ENCODE results near the gene RWDD2A.

The RWDD2A gene

GRCh38 chr6:83151114-83151513 lies 42.0 kb upstream of the RWDD2A start:
- Histone ChIP-seq H3K9me3 (ENCODE audit: control insufficient read depth, insufficient read depth, low read depth, low read length) (no peaks in the 10 kb centered on the region), H3K36me3 (ENCODE audit: control insufficient read depth in 2 of 2, insufficient read depth in 1 of 2, low read length in 2 of 2) (peaks cover 28 to 71% of the 10 kb centered on the region in 2 experiments), H3K4me1 (ENCODE audit: control insufficient read depth, insufficient read depth, low read length) (no peaks in the 10 kb centered on the region), H3K4me3 (ENCODE audit: low read depth, low read length) (no peak overlapping the region), H3K27ac (ENCODE audit: extremely low read depth, low read depth, low read length) (no peak overlapping the region)
- ChIA-PET CTCF (no interaction called here), POLR2A (no interaction called here)
- no peak for TF ChIP-seq SCRT1 (tag by site-specific recombination; IDR thresholded peaks at IDR 0.05; ENCODE audit: borderline replicate concordance)
- no peak for TF ChIP-seq PRDM1 (tag by site-specific recombination; IDR thresholded peaks at IDR 0.05)
- TF ChIP-seq SP2 (tag by site-specific recombination; IDR thresholded peaks at IDR 0.05) = no peak
- TF ChIP-seq ZBTB17 (tag by site-specific recombination; IDR thresholded peaks at IDR 0.05) = no peak
- TF ChIP-seq ZSCAN16 (tag by site-specific recombination; IDR thresholded peaks at IDR 0.05) = no peak
- TF ChIP-seq ZNF211 (tag by site-specific recombination; IDR thresholded peaks at IDR 0.05; ENCODE audit: low read depth) = no peak
- TF ChIP-seq ELK4 (IDR thresholded peaks at IDR 0.05; ENCODE audit: borderline replicate concordance, low read depth, low read length) = no peak
- TF ChIP-seq ZNF146 (tag by site-specific recombination; IDR thresholded peaks at IDR 0.05) = no peak
- TF ChIP-seq ZNF223 (tag by site-specific recombination; IDR thresholded peaks at IDR 0.05) = no peak
- TF ChIP-seq ZNF501 (tag by site-specific recombination; IDR thresholded peaks at IDR 0.05) = no peak
- no peak for TF ChIP-seq YY1 (tag by site-specific recombination; IDR thresholded peaks at IDR 0.05)
- TF ChIP-seq HOXD13 (CRISPR knock-in tag; IDR thresholded peaks at IDR 0.05; ENCODE audit: borderline replicate concordance) = no peak
- no peak for TF ChIP-seq ZBTB10 (tag by site-specific recombination; IDR thresholded peaks at IDR 0.05)
- no peak for TF ChIP-seq RBAK (tag by site-specific recombination; IDR thresholded peaks at IDR 0.05)
- no peak for TF ChIP-seq ZNF221 (tag by site-specific recombination; IDR thresholded peaks at IDR 0.05; ENCODE audit: borderline replicate concordance)
- TF ChIP-seq ZNF76 (tag by site-specific recombination; IDR thresholded peaks at IDR 0.05; ENCODE audit: borderline replicate concordance, low read depth) = no peak
- no peak for TF ChIP-seq ZBTB44 (tag by site-specific recombination; IDR thresholded peaks at IDR 0.05)
- TF ChIP-seq ZNF280C (tag by site-specific recombination; IDR thresholded peaks at IDR 0.05) = no peak
- TF ChIP-seq KLF17 (tag by site-specific recombination; IDR thresholded peaks at IDR 0.05) = no peak
- TF ChIP-seq ZNF548 (tag by site-specific recombination; IDR thresholded peaks at IDR 0.05) = no peak
